ENCODE results near the gene ETFDH.

The ETFDH gene

GRCh38 chr4:158669310-158669709, 2.8 kb upstream of the ETFDH start:
- CTCF ChIA-PET: interaction anchor here (0.7 to 1.1 kb wide), 3 partner anchors 9 to 1349 kb away, joined by 3 to 4 read pairs (median 3); no protein-coding TSS in a partner anchor
- 0 out of 2 replicates have a peak, but pooled peaks cover 4% of the 10 kb centered on the region for H3K4me1 ChIP-seq (ENCODE audit: control insufficient read depth, insufficient read depth, low read length)
- peaks cover 0 to 4% of the 10 kb centered on the region in 2 experiments; a peak in 1 of 3 replicates for H3K36me3 ChIP-seq (ENCODE audit: control insufficient read depth in 2 of 2, insufficient read depth in 1 of 2, low read length in 2 of 2)

GRCh38 chr4:158670975-158671664, 976 bp upstream of the ETFDH start:
- ChIA-PET CTCF (no interaction called here), POLR2A (interaction anchor here (1.2 to 1.3 kb wide), 3 partner anchors 10 to 98 kb away, joined by 3 to 4 read pairs (median 3); no protein-coding TSS in a partner anchor)
- H3K36me3 ChIP-seq (ENCODE audit: control insufficient read depth in 2 of 2, insufficient read depth in 1 of 2, low read length in 2 of 2): peaks cover 0 to 4% of the 10 kb centered on the region in 2 experiments; a peak in 1 of 3 replicates
- 0 out of 2 replicates have a peak, but pooled peaks cover 4% of the 10 kb centered on the region for H3K4me1 ChIP-seq (ENCODE audit: control insufficient read depth, insufficient read depth, low read length)
- peak overlapping the region; percentile 75 for H3K27ac ChIP-seq (ENCODE audit: extremely low read depth, low read depth, low read length)
- no peaks in the 10 kb centered on the region for H3K9me3 ChIP-seq (ENCODE audit: control insufficient read depth, insufficient read depth, low read depth, low read length)
- peak overlapping the region; percentile 88 for H3K4me3 ChIP-seq (ENCODE audit: low read depth, low read length)
- TF ChIP-seq HIC1 (tag by site-specific recombination; IDR thresholded peaks at IDR 0.05) (peak; percentile 55; the same call in 1 of the 2 replicates), SCRT1 (tag by site-specific recombination; IDR thresholded peaks at IDR 0.05; ENCODE audit: borderline replicate concordance) (peak; percentile 78), ZBTB44 (tag by site-specific recombination; IDR thresholded peaks at IDR 0.05) (0 out of 2 replicates have a peak, but pooled peaks have one; percentile 31), PRDM6 (tag by site-specific recombination; IDR thresholded peaks at IDR 0.05) (peak; percentile 14; the same call in 1 of the 2 replicates), ZBTB17 (tag by site-specific recombination; IDR thresholded peaks at IDR 0.05) (peak; percentile 52), ZNF501 (tag by site-specific recombination; IDR thresholded peaks at IDR 0.05) (peak; percentile 48; the same call in 1 of the 2 replicates), REST (tag by site-specific recombination; IDR thresholded peaks at IDR 0.05) (0 out of 2 replicates have a peak, but pooled peaks have one; percentile 12), GLIS1 (tag by site-specific recombination; IDR thresholded peaks at IDR 0.05) (peak; percentile 26; the same call in 1 of the 2 replicates), ZBTB26 (tag by site-specific recombination; optimal IDR thresholded peaks at IDR 0.05) (peak; percentile 40), ZBTB48 (tag by site-specific recombination; IDR thresholded peaks at IDR 0.05) (peak; percentile 94)

More at GRCh38 chr4:158669310-158669709, 2.8 kb upstream of the ETFDH start:
- no peaks in the 10 kb centered on the region for H3K9me3 ChIP-seq (ENCODE audit: control insufficient read depth, insufficient read depth, low read depth, low read length)
- no peak overlapping the region for H3K27ac ChIP-seq (ENCODE audit: extremely low read depth, low read depth, low read length)
- POLR2A ChIA-PET: interaction anchor here (0.6 kb wide), 1 partner anchor 10 kb away, joined by 3 read pairs; no protein-coding TSS in a partner anchor
- peak; percentile 54; the same call in 1 of the 2 replicates for TF ChIP-seq REST (tag by site-specific recombination; IDR thresholded peaks at IDR 0.05)
- no peak for TF ChIP-seq ZNF48 (tag by site-specific recombination; IDR thresholded peaks at IDR 0.05)
- TF ChIP-seq ZFP37 (tag by site-specific recombination; IDR thresholded peaks at IDR 0.05): no peak
- TF ChIP-seq MYNN (tag by site-specific recombination; IDR thresholded peaks at IDR 0.05; ENCODE audit: borderline replicate concordance): no peak
- no peak for TF ChIP-seq HOXD13 (CRISPR knock-in tag; IDR thresholded peaks at IDR 0.05; ENCODE audit: borderline replicate concordance)
- H3K4me3 ChIP-seq (ENCODE audit: low read depth, low read length): no peak overlapping the region
